ENCODE results near the gene MVP.
A peak's percentile ranks its signal among the peaks of the same experiment; 100 is the strongest.
"Not testable (repeated sequence)": the region's sequence is repeated elsewhere in the genome, so short reads cannot be mapped to it uniquely, and the experiment has no call there.

The MVP gene

DNA sequence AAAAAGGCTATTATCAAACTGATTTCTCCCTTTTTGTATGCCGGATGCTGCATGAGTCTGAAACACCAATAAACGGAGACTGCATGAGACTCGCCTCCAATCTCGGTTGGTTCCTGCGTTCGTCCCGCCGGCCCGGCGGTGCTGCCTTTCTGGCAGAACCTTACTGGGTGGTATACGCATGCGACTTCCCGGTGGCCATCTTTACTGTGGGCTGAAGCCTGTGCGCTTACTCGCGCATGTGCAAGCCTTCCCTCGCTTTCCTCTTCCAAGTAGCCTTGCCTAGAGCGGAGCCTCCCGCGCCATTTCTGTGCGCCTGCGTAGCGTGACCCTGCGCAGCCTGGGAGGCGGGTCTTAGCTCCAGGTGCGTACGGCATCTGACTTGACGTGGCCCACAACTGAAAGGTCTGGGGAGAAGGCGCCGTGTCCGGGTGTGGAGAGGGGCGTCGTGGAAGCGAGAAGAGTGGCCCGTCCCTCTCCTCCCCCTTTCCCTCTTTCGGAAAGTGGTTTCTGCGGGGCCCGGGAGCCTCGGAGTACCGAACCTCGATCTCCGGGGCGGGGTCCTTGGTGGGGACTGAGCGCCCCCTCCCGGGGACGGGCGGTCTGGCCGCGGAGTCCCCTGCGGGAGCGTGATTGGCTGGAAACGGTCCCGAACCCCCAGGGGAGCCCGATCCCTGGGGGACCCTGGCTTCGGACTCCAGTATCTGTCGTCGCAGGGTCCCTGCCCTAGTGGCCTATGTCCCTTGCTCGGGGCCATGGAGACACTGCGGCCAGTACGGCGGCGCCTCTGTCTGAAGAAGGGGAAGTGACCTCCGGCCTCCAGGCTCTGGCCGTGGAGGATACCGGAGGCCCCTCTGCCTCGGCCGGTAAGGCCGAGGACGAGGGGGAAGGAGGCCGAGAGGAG is 4.2 kb upstream of the MVP start, which contains the start of gene PAGR1:
Gene PAGR1, plus strand, starts transcription at position 360 of the 901 bp plus-strand sequence. Its CDS starts 374 bp downstream, at position 734.
- Mint-ChIP-seq H3K9me3 (no peaks in the 10 kb centered on the region), H3K27ac (peak within 1 kb of the TSS; percentile 99), H3K36me3 (ENCODE audit: low read depth) (peaks cover 37% of the 10 kb centered on the region), H3K4me3 (peak within 1 kb of the TSS; percentile 99), H3K4me1 (ENCODE audit: low read depth) (peaks cover 41% of the 10 kb centered on the region), H3K27me3 (ENCODE audit: low read depth) (peaks cover 8% of the 10 kb centered on the region)
- DNase-seq (ENCODE audit: low spot score): peak; percentile 99

DNA sequence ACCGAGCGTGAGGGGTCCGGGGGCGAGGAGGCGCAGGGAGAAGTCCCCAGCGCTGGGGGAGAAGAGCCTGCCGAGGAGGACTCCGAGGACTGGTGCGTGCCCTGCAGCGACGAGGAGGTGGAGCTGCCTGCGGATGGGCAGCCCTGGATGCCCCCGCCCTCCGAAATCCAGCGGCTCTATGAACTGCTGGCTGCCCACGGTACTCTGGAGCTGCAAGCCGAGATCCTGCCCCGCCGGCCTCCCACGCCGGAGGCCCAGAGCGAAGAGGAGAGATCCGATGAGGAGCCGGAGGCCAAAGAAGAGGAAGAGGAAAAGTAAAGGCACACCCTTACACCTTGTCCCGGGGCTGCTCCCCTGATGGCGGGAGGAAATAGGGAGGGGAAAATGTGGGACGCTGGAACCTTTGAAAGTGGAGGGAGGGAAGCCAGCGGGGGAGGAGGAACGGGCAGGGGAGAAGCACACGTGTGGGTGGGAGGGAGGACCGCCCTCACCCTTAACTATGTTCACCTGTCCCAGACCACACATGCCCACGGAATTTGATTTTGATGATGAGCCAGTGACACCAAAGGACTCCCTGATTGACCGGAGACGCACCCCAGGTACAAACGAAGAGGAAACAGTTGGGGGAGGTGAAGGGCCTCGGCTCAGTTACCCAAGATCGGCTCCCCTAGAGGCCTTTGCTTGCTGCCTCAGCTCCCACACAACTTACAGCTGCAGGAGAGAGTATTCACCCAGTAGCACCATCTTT is 3.4 kb upstream of the MVP start:
- peaks cover 8% of the 10 kb centered on the region for H3K27me3 Mint-ChIP-seq (ENCODE audit: low read depth)
- no peaks in the 10 kb centered on the region for H3K9me3 Mint-ChIP-seq
- peaks cover 39% of the 10 kb centered on the region for H3K36me3 Mint-ChIP-seq (ENCODE audit: low read depth)
- H3K27ac Mint-ChIP-seq: peak overlapping the region; percentile 99
- H3K4me3 Mint-ChIP-seq: peak overlapping the region; percentile 99
- DNase-seq (ENCODE audit: low spot score): peak; percentile 78
- H3K4me1 Mint-ChIP-seq (ENCODE audit: low read depth): peaks cover 41% of the 10 kb centered on the region

DNA sequence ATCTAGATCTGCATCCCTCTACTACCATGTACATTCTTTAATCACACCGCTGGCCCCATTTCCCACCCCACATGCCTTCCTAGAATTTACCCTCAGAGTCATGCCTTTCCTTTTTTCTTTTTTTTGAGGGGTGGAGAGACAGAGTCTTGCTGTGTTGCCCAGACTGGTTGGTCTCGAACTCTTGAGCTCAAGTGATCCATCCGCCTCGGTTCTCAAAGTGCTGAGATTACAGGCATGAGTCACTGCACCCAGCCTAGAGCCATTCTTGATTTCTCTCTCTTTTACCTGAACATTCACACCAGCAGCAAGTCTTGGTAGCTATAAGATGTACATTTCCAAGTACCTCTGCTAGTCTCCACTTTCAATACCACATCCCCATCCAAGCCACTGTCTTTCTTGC is 2.2 kb upstream of the MVP start:
- peak overlapping the region; percentile 98 for H3K4me3 Mint-ChIP-seq
- peak overlapping the region; percentile 79 for H3K27ac Mint-ChIP-seq
- H3K27me3 Mint-ChIP-seq (ENCODE audit: low read depth): peaks cover 2% of the 10 kb centered on the region
- H3K36me3 Mint-ChIP-seq (ENCODE audit: low read depth): peaks cover 43% of the 10 kb centered on the region
- H3K9me3 Mint-ChIP-seq: no peaks in the 10 kb centered on the region
- no peak for DNase-seq (ENCODE audit: low spot score)
- H3K4me1 Mint-ChIP-seq (ENCODE audit: low read depth): peaks cover 41% of the 10 kb centered on the region

DNA sequence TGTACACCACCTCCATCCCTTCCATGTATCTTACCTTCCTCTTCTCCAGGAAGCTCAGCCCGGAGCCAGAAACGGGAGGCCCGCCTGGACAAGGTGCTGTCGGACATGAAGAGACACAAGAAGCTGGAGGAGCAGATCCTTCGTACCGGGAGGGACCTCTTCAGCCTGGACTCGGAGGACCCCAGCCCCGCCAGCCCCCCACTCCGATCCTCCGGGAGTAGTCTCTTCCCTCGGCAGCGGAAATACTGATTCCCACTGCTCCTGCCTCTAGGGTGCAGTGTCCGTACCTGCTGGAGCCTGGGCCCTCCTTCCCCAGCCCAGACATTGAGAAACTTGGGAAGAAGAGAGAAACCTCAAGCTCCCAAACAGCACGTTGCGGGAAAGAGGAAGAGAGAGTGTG is 756 bp upstream of the MVP start:
- peaks cover 40% of the 10 kb centered on the region for H3K4me1 Mint-ChIP-seq (ENCODE audit: low read depth)
- H3K9me3 Mint-ChIP-seq: no peaks in the 10 kb centered on the region
- peaks cover 45% of the 10 kb centered on the region for H3K36me3 Mint-ChIP-seq (ENCODE audit: low read depth)
- H3K27me3 Mint-ChIP-seq (ENCODE audit: low read depth): no peaks in the 10 kb centered on the region
- peak overlapping the region; percentile 98 for H3K4me3 Mint-ChIP-seq
- peak overlapping the region; percentile 88 for H3K27ac Mint-ChIP-seq
- DNase-seq (ENCODE audit: low spot score): no peak

DNA sequence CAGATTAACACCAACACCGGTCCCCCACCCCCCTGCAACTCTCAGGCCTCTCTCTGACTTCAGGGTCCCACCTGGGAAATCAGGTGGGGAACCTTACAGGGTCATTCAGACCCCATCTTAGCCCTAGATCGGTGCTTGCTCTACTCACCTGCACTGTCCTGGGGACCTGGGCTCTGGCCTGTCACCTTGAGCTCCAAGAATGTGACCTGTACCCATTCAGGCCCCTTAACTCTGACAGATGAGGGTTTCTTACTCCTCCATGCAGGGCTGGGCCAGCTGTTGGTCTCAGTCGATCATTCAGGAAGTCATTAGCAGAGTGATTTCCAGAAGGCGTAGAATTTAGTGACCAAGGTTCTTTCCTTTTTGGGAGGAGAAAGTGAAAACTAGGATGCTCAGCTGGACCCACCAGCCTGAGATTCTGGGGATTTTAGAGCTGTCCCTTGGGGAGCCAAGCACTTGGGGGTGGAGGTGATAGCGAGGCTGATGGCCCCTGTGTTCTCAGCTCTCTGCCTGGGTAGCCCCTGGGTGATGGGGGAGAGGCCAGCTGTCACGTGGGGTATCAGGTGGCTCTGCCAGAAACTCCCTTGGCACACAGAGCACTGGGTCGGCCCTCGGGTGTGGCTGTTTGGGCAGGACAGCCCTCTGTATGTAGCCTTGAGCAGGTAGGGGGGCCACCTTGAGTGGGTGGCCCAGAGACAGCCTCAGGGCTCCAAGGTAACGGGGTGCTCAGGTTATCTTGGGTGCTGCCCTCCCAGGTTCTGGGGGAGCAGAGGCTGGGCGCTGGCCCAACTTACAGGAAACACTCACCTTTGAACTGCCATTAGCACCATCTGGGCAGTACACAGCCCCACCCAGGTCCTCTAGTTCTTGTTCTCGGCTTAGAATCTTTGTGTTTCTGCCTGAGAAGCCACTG is 724 bp downstream of the MVP start:
- Mint-ChIP-seq H3K4me1 (ENCODE audit: low read depth) (peaks cover 38% of the 10 kb centered on the region), H3K4me3 (peak overlapping the region; percentile 98)

DNA sequence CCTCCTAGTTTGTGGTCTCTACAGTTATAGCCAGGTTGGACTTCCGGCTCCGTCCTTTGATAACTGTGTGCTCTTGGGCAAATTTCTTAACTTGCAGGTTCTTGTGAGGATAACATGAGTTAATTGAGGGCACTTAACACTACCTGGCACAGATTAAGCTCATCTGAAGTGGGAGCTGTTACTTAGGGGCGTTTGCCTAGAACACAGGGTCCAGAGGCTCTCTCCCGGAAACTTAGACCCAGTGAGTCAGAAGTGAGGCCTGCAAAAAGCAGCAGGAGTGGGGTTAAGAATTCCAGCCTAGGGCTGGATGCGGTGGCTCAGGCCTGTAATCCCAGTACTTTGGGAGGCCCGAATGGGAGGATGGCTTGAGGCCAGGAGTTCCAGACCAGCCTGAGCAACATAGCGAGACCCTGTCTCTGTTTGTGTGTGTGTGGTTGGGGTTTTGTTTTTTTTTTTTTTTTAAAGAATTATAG is 1.4 kb downstream of the MVP start:
- Mint-ChIP-seq H3K4me3 (peak overlapping the region; percentile 98), H3K4me1 (ENCODE audit: low read depth) (peaks cover 43% of the 10 kb centered on the region), H3K9me3 (no peaks in the 10 kb centered on the region), H3K27ac (peak overlapping the region; percentile 88), H3K27me3 (ENCODE audit: low read depth) (no peaks in the 10 kb centered on the region), H3K36me3 (ENCODE audit: low read depth) (peaks cover 48% of the 10 kb centered on the region)
- DNase-seq (ENCODE audit: low spot score): no peak

More for the DNA sequence above, 724 bp downstream of the MVP start:
- DNase-seq (ENCODE audit: low spot score): peak; percentile 41
- Mint-ChIP-seq H3K36me3 (ENCODE audit: low read depth) (peaks cover 49% of the 10 kb centered on the region), H3K9me3 (no peaks in the 10 kb centered on the region), H3K27ac (peak overlapping the region; percentile 88), H3K27me3 (ENCODE audit: low read depth) (no peaks in the 10 kb centered on the region)

DNA sequence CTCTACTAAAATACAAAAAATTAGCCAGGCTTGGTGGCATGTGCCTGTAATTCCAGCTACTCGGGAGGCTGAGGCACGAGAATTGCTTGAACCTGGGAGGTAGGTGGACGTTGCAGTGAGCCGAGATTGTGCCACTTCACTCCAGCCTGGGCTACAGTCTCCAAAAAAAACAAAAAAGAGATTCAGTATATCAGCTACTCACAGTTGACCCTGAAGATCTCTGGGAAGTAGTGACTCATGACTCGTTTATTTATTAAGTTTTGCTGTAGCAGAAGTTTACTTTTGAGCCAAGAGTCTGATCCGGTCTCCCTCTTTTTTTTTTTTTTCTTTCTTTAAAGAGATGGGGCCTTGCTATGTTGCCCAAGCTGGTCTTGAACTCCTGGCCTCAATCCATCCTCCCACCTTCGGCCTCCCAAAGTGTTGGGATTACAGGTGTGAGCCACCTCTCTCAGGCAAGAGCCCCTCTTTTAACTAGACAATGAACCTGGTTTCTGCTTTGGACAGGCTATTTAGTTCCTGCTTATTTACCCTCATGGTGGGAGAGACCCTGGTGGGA is 4.4 kb downstream of the MVP start:
- no peaks in the 10 kb centered on the region for H3K9me3 Mint-ChIP-seq
- DNase-seq (ENCODE audit: low spot score): no peak
- H3K4me3 Mint-ChIP-seq: peak overlapping the region; percentile 58
- no peaks in the 10 kb centered on the region for H3K27me3 Mint-ChIP-seq (ENCODE audit: low read depth)
- peak overlapping the region; percentile 81 for H3K27ac Mint-ChIP-seq
- peaks cover 35% of the 10 kb centered on the region for H3K4me1 Mint-ChIP-seq (ENCODE audit: low read depth)
- H3K36me3 Mint-ChIP-seq (ENCODE audit: low read depth): peaks cover 35% of the 10 kb centered on the region

DNA sequence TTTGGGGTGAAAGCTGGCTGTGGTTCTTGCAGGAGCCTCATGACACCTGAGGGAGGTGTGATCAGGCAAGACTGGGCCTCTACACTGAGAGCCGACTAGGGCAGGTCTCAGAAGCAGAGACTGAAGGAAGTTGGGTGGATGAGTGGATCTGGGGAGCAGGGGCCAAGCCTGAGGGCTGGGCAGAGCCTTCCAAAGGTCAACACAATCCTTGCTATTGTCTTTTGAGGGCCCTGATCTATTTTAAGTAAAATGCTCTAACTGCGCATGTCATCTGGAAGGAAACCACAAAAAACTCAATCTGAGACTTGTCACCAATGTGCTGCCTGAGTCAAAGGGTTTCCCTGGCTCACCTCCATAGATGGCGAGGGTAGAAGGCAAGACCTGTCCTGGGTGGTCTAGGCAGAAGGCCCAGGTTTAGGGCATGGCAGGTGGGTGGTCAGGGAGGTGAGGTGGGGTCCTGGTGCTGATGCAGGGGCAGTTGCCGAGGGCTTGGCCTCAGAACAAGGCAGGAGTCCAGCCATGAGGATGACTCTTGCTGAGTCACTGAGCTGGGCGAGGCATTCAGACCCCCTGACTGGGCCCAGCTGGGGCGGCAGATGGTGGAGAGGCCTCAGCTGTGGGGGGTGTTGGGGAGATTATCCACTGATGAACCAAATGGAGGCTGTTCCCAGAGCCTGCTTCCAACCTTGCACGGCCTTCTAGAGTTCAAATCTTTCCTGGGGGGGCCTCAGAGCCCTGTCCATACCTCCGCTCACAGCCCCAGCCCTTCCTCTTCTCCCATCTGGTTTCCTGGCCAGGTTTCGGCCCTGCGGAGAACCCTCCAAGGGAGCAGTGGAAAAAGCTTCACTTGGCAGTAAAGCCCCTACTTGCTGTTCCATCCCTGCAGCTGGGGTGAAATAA is 5.1 kb downstream of the MVP start:
- Mint-ChIP-seq H3K36me3 (ENCODE audit: low read depth) (peaks cover 33% of the 10 kb centered on the region), H3K27me3 (ENCODE audit: low read depth) (no peaks in the 10 kb centered on the region), H3K9me3 (no peaks in the 10 kb centered on the region), H3K4me3 (peak overlapping the region; percentile 58), H3K4me1 (ENCODE audit: low read depth) (peaks cover 30% of the 10 kb centered on the region), H3K27ac (peak overlapping the region; percentile 81)
- peak; percentile 72 for DNase-seq (ENCODE audit: low spot score)

DNA sequence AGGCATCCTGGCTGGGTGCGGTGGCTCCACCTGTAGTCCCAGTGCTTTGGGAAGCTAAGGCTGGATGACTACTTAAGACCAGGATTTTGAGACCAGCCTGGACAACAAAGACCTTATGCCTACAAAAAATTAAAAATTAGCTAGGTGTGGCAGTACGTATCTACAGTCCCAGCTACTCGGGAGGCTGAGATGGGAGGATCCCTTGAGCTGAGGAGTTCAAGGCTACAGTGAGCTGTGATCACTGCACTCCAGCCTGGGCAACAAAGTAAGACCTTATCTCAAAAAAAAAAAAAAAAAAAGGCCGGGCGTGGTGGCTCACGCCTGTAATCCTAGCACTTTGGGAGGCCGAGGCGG is 6.1 kb downstream of the MVP start:
- DNase-seq (ENCODE audit: low spot score): no peak
- Mint-ChIP-seq H3K4me1 (ENCODE audit: low read depth) (peaks cover 30% of the 10 kb centered on the region), H3K27me3 (ENCODE audit: low read depth) (no peaks in the 10 kb centered on the region), H3K27ac (peak overlapping the region; percentile 91), H3K36me3 (ENCODE audit: low read depth) (peaks cover 31% of the 10 kb centered on the region), H3K4me3 (peak overlapping the region; percentile 78), H3K9me3 (no peaks in the 10 kb centered on the region)

DNA sequence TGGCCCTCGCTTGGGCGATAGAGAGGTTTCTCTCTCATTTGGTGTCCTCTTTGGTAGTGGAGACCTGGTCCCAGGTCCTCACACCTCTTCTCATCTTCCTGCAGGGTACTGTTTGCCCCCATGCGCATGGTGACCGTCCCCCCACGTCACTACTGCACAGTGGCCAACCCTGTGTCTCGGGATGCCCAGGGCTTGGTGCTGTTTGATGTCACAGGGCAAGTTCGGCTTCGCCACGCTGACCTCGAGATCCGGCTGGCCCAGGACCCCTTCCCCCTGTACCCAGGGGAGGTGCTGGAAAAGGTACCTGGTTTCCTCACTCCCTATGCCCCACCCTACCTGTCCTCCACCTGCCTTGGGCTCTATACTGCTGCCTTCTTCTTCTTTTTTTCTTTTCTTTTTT is 10.5 kb downstream of the MVP start:
- DNase-seq (ENCODE audit: low spot score): no peak
- H3K4me3 Mint-ChIP-seq: no peak overlapping the region
- no peaks in the 10 kb centered on the region for H3K27me3 Mint-ChIP-seq (ENCODE audit: low read depth)
- peaks cover 38% of the 10 kb centered on the region for H3K36me3 Mint-ChIP-seq (ENCODE audit: low read depth)
- no peaks in the 10 kb centered on the region for H3K9me3 Mint-ChIP-seq
- no peak overlapping the region for H3K27ac Mint-ChIP-seq
- peaks cover 17% of the 10 kb centered on the region for H3K4me1 Mint-ChIP-seq (ENCODE audit: low read depth)

DNA sequence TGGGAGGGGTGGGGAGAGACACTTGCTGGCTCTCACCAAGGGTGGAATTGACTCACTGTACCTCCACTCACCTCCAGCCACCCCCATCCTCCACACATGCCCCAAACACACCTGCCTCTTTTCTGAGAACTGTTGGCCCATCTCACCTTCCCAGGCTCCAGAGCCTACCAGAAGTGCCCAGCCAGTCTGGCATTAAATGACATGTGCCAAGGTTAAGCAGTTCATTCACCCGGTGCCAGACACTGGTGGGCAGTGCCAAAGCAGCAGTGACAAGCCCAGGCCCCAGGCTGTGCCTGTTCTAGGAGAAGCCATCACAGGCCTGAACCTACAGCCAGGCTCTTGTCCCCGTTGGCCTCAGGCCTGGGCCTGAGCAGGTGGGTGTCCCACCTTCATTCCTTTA is 11.2 kb downstream of the MVP start:
- Mint-ChIP-seq H3K4me3 (no peak overlapping the region), H3K27me3 (ENCODE audit: low read depth) (no peaks in the 10 kb centered on the region), H3K4me1 (ENCODE audit: low read depth) (peaks cover 10% of the 10 kb centered on the region), H3K9me3 (no peaks in the 10 kb centered on the region), H3K27ac (no peak overlapping the region), H3K36me3 (ENCODE audit: low read depth) (peaks cover 41% of the 10 kb centered on the region)
- DNase-seq (ENCODE audit: low spot score): no peak

DNA sequence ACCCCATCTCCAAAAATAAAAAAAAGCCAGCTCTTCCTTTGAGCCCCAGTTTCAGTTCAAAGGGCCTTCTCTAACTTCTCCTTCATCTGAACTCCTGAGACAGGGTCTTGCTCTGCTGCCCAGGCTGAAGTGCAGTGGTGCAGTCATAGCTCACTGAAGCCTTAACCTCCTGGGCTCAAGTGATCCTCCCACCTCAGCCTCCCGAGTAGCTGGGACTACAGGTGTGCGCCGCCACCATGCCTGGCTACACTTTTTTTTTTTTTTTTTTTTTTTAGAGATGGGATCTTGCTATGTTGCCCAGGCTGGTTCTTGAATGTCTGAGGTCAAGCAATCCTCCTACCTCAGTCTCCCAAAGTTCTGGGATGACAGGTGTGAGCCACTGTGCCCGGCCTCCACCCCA is 13.0 kb downstream of the MVP start:
- not testable (repeated sequence) for H3K4me3 Mint-ChIP-seq, H3K27ac Mint-ChIP-seq
- H3K36me3 Mint-ChIP-seq (ENCODE audit: low read depth): peaks cover 44% of the 10 kb centered on the region

More for the DNA sequence above, 13.0 kb downstream of the MVP start:
- H3K9me3 Mint-ChIP-seq; H3K4me1 Mint-ChIP-seq (ENCODE audit: low read depth); DNase-seq (ENCODE audit: low spot score); H3K27me3 Mint-ChIP-seq (ENCODE audit: low read depth): not testable (repeated sequence)
